ENCODE measurements around the gene MAP4K1.
"Not testable (repeated sequence)": the region's sequence is repeated elsewhere in the genome, so short reads cannot be mapped to it uniquely, and the experiment has no call there.

Gene MAP4K1

GRCh38 chr19:38615007-38615581, 2.7 kb downstream of the MAP4K1 start:
- TF ChIP-seq, protein P1, sequence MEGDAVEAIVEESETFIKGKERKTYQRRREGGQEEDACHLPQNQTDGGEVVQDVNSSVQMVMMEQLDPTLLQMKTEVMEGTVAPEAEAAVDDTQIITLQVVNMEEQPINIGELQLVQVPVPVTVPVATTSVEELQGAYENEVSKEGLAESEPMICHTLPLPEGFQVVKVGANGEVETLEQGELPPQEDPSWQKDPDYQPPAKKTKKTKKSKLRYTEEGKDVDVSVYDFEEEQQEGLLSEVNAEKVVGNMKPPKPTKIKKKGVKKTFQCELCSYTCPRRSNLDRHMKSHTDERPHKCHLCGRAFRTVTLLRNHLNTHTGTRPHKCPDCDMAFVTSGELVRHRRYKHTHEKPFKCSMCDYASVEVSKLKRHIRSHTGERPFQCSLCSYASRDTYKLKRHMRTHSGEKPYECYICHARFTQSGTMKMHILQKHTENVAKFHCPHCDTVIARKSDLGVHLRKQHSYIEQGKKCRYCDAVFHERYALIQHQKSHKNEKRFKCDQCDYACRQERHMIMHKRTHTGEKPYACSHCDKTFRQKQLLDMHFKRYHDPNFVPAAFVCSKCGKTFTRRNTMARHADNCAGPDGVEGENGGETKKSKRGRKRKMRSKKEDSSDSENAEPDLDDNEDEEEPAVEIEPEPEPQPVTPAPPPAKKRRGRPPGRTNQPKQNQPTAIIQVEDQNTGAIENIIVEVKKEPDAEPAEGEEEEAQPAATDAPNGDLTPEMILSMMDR (IDR thresholded peaks at IDR 0.05; ENCODE audit: extremely low read depth, missing control alignments): no peak
- no peak for DNase-seq (ENCODE audit: low spot score)

DNA sequence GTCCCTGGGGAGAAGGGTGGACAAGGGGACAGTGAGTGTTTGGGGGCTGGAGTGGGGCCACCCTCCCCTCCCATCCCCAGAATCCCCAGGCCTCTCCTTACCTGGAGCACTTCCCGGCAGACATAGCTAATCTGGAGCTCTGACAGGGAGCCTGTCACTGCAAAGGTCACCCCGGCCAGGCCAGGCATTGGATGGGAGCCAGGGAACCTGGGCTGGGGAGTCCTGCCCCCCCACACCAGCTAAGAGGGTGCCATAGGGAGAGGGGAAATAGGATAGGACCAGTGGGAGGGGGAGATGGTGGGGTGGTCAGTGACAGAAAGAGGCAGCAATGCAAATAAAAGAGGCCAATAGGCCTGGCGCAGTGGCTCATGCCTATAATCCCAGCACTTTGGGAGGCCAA, 3.5 kb downstream of the MAP4K1 start:
- no peak for DNase-seq (ENCODE audit: low spot score)
- TF ChIP-seq, protein P1 (IDR thresholded peaks at IDR 0.05; ENCODE audit: extremely low read depth, missing control alignments): no peak

DNA sequence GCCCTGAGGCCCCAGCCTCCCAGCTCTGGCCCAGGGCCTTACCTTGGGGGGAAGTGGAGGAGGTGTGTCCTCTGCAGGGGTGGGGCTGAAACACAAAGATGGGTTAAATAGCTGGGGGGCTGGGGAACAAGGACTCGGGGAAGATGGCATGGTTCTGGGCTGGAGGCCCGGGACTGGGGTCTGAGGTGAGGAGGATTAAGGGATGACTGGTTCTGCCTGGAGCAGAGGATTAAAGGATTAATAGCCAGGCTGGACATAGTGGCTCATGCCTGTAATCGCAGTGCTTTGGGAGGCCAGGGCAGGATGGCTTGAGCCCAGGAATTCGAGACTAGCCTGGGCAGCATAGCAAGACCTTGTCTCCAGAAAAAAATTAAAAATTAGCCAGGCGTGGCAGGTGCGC, 11.6 kb downstream of the MAP4K1 start:
- TF ChIP-seq, protein P1 (IDR thresholded peaks at IDR 0.05; ENCODE audit: extremely low read depth, missing control alignments): no peak
- no peak for DNase-seq (ENCODE audit: low spot score)

- not testable (repeated sequence) for DNase-seq (ENCODE audit: low spot score)
Observed at GRCh38 chr19:38602856-38603255, 14.9 kb downstream of the MAP4K1 start.

DNA sequence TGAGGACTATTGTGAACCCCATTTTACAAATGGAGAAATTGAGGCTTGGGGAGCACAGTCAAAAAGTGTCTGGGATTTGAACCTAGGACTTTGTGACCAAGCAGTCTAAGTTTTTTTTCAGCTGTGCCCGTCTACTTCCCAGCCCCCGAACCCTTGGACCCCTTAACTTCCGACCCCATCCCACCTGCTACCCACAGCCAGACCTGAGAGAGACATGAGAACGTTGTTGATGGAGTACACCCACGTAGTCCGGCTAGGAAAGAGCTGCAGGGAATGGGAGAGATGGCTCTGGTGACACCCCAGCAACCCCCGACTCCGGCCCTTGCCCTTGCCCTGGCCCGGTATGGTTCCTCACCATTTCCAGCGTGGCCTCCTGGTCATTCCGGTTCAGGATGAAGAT, 18.0 kb downstream of the MAP4K1 start:
- DNase-seq (ENCODE audit: low spot score): no peak
- TF ChIP-seq, protein P1 (IDR thresholded peaks at IDR 0.05; ENCODE audit: extremely low read depth, missing control alignments): no peak

- TF ChIP-seq, protein P1 (IDR thresholded peaks at IDR 0.05; ENCODE audit: extremely low read depth, missing control alignments): no peak
Observed at GRCh38 chr19:38597075-38597474, 20.7 kb downstream of the MAP4K1 start.

GRCh38 chr19:38596057-38596981, 21.4 kb downstream of the MAP4K1 start:
- no peak for DNase-seq (ENCODE audit: low spot score)
- TF ChIP-seq, protein P1 (IDR thresholded peaks at IDR 0.05; ENCODE audit: extremely low read depth, missing control alignments): no peak

More at GRCh38 chr19:38597075-38597474, 20.7 kb downstream of the MAP4K1 start:
- DNase-seq (ENCODE audit: low spot score): no peak

Data from GM20000 (cell line).